KMS-11 (cell line): ENCODE measurements around the gene PDIK1L.

ENCODE experiments used
- H2AFZ ChIP-seq: fragments of 200-600 bp; sonication (generic); 2 replicates; pipeline ENCODE4 v1.6.1; 2016; ENCODE audit warnings: antibody characterized with exemption, mixed run types, low read depth
- H3K27ac ChIP-seq: fragments of 200-600 bp; sonication (generic); 2 replicates; pipeline ENCODE4 v1.6.1; 2016; ENCODE audit warnings: mild to moderate bottlenecking, mixed run types
- H3K27me3 ChIP-seq: fragments of 200-600 bp; sonication (generic); 2 replicates; pipeline ENCODE4 v1.6.1; 2017; ENCODE audit warnings: mild to moderate bottlenecking, low read depth, mixed run types, moderate library complexity; ENCODE audit not compliant: insufficient read depth
- H3K36me3 ChIP-seq: fragments of 200-600 bp; sonication (generic); 2 replicates; pipeline ENCODE4 v1.6.1; 2017; ENCODE audit warnings: mild to moderate bottlenecking, mixed run types; ENCODE audit not compliant: insufficient read depth
- H3K4me1 ChIP-seq: fragments of 200-600 bp; sonication (generic); 2 replicates; pipeline ENCODE4 v1.6.1; 2016; ENCODE audit warnings: mild to moderate bottlenecking, low read depth, mixed run types; ENCODE audit not compliant: poor library complexity, severe bottlenecking
- H3K4me2 ChIP-seq: fragments of 200-600 bp; sonication (generic); 2 replicates; pipeline ENCODE4 v1.7.0; 2016; ENCODE audit warnings: mild to moderate bottlenecking, mixed run types
- H3K4me3 ChIP-seq: fragments of 200-600 bp; sonication (generic); IDR thresholded peaks from 2 replicates; pipeline ENCODE4 v1.6.1; 2017; ENCODE audit warnings: low read depth, low read length, mixed read lengths; ENCODE audit not compliant: insufficient read depth
- H3K79me2 ChIP-seq: fragments of 200-600 bp; sonication (generic); 2 replicates; pipeline ENCODE4 v1.6.1; 2016; ENCODE audit warnings: low read depth, mixed run types; ENCODE audit not compliant: insufficient read depth
- H3K9ac ChIP-seq: fragments of 200-600 bp; sonication (generic); 2 replicates; pipeline ENCODE4 v1.6.1; 2016; ENCODE audit warnings: mild to moderate bottlenecking, mixed run types
- H4K20me1 ChIP-seq: fragments of 200-600 bp; sonication (generic); 2 replicates; pipeline ENCODE4 v1.6.1; 2016; ENCODE audit warnings: mild to moderate bottlenecking, mixed run types; ENCODE audit not compliant: insufficient read depth
- CTCF ChIP-seq: fragments of 200-600 bp; sonication (generic); conservative IDR thresholded peaks from 2 replicates; pipeline ENCODE4 v1.6.1; 2017; ENCODE audit warnings: low read depth, mild to moderate bottlenecking, antibody characterized with exemption, low read length, moderate library complexity, mixed read lengths

The PDIK1L gene

GRCh38 chr1:26112407-26112775 is 767 bp downstream of the PDIK1L start:
- Histone ChIP-seq H3K27me3 (no peaks in the 10 kb centered on the region), H3K27ac (peak overlapping the region; percentile 84)

GRCh38 chr1:26114165-26114927 is 2.7 kb downstream of the PDIK1L start:
- Histone ChIP-seq H3K9ac (no peak overlapping the region), H3K79me2 (peaks cover 14% of the 10 kb centered on the region; the same call in 1 of the 2 replicates), H3K4me1 (peaks cover 56% of the 10 kb centered on the region), H3K4me3 (no peak overlapping the region), H3K4me2 (peak overlapping the region; percentile 75; the same call in 1 of the 2 replicates), H3K27me3 (no peaks in the 10 kb centered on the region), H3K27ac (no peak overlapping the region), H4K20me1 (no peaks in the 10 kb centered on the region), H3K36me3 (no peaks in the 10 kb centered on the region), H2AFZ (no peak overlapping the region)
- no peak for TF ChIP-seq CTCF

More at GRCh38 chr1:26112407-26112775, 767 bp downstream of the PDIK1L start:
- no peaks in the 10 kb centered on the region for H3K36me3 ChIP-seq
- peak overlapping the region; percentile 88; the same call in 1 of the 2 replicates for H2AFZ ChIP-seq
- peak overlapping the region; percentile 75 for H3K4me2 ChIP-seq
- H3K4me1 ChIP-seq, result peaks cover 41% of the 10 kb centered on the region
- peaks cover 14% of the 10 kb centered on the region; the same call in 1 of the 2 replicates for H3K79me2 ChIP-seq
- no peaks in the 10 kb centered on the region for H4K20me1 ChIP-seq
- TF ChIP-seq CTCF, result no peak
- peak overlapping the region; percentile 63 for H3K4me3 ChIP-seq
- H3K9ac ChIP-seq, result peak overlapping the region; percentile 66

GRCh38 chr1:26119892-26120608 is 8.4 kb downstream of the PDIK1L start:
- H4K20me1 ChIP-seq, result no peaks in the 10 kb centered on the region
- no peaks in the 10 kb centered on the region for H3K27me3 ChIP-seq
- H2AFZ ChIP-seq, result peak overlapping the region; percentile 32; the same call in 1 of the 2 replicates
- H3K4me3 ChIP-seq, result peak overlapping the region; percentile 33
- TF ChIP-seq CTCF, result no peak
- H3K36me3 ChIP-seq, result no peaks in the 10 kb centered on the region
- peak overlapping the region; percentile 94 for H3K4me2 ChIP-seq
- H3K79me2 ChIP-seq, result peaks cover 3% of the 10 kb centered on the region; the same call in 1 of the 2 replicates
- H3K9ac ChIP-seq, result peak overlapping the region; percentile 38; the same call in 1 of the 2 replicates
- peaks cover 73% of the 10 kb centered on the region for H3K4me1 ChIP-seq
- peak overlapping the region; percentile 79 for H3K27ac ChIP-seq

- peaks cover 90% of the 10 kb centered on the region for H3K4me1 ChIP-seq
- H3K79me2 ChIP-seq, result peaks cover 3% of the 10 kb centered on the region; the same call in 1 of the 2 replicates
- no peak overlapping the region for H3K4me3 ChIP-seq
- no peak overlapping the region for H3K9ac ChIP-seq
- H3K36me3 ChIP-seq, result no peaks in the 10 kb centered on the region
- no peak for TF ChIP-seq CTCF
- no peaks in the 10 kb centered on the region for H4K20me1 ChIP-seq
- no peak overlapping the region for H3K4me2 ChIP-seq
- no peaks in the 10 kb centered on the region for H3K27me3 ChIP-seq
- H3K27ac ChIP-seq, result no peak overlapping the region
- H2AFZ ChIP-seq, result no peak overlapping the region
Measured at GRCh38 chr1:26121854-26122773, 10.5 kb downstream of the PDIK1L start.
